ENCODE data around the gene ETNK2. TPM values are rescaled to one million over a fixed set of nuclear protein-coding genes. Genes with fewer than 3 reads are reported as not detected.

Gene ETNK2
- total RNA-seq, 2 experiments from 2014 or later: 0.77 to 0.93 TPM

GRCh38 chr1:204191456-204191855 is 39.6 kb upstream of the ETNK2 start:
- no peaks in the 10 kb centered on the region for H3K9me3 Mint-ChIP-seq
- DNase-seq: no peak
- CTCF ChIA-PET: interaction anchor here (0.5 to 6.0 kb wide), 4 partner anchors 15 to 172 kb away, joined by 3 to 38 read pairs (median 12); no protein-coding TSS in a partner anchor
- no peak overlapping the region for H3K4me3 Mint-ChIP-seq
- H3K27ac Mint-ChIP-seq: no peak overlapping the region
- H3K4me1 Mint-ChIP-seq (ENCODE audit: low read depth): peaks cover 22% of the 10 kb centered on the region
- intact Hi-C loops (cut with micrococcal nuclease): no loop called here
- peaks cover 38% of the 10 kb centered on the region for H3K27me3 Mint-ChIP-seq (ENCODE audit: low read depth)
- no peaks in the 10 kb centered on the region for H3K36me3 Mint-ChIP-seq (ENCODE audit: low read depth)

DNA sequence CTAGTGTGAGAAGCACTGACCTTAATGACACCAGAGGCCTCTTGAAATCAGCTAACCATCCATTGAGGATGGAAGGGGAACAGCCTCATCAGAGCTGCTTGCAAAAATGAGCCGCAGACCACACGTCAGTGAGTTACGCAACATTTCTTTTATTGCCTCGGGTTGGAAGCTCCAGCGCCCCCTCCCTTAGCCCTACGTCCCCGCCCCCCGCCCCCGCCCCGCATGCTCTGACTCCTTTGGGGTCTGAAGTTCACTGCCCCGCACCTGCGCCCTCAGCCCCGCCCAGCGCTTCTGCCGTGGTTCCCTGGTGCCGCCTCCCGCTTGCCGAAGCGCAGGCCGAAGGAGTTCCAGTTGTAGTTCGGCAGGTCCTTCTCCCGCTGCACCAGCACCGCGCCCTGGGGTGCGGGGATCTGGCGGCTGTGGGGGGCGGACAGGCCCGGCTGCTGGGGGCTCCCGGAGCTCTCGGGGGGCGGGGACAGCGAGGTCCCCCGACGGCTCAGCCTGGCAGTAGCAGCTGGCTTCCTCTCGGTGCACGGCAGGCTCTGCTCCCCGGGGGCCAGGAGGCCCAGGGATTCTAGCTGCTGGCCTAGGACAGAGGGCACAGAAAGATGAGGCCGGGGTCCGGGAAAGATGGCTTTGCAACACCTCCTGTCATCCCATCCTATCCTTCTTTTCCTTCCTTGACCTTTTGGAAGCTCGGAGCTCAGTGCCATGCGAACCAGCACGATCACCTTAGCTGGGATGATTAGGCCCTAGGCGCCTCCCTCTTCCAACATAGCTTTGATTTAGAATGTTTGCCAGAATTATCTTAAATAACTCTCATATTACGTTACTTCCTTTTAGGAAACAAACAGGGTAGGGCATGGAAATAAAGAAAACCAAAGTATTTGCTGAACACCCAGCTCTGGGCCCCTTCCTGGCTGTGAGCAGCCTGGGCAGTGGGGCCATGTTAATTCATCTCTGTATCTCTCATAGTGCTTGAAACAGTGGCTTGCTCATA is 38.7 kb upstream of the ETNK2 start:
- Mint-ChIP-seq H3K4me3 (peak overlapping the region; percentile 0), H3K27me3 (ENCODE audit: low read depth) (peaks cover 38% of the 10 kb centered on the region), H3K36me3 (ENCODE audit: low read depth) (no peaks in the 10 kb centered on the region), H3K27ac (no peak overlapping the region), H3K9me3 (no peaks in the 10 kb centered on the region), H3K4me1 (ENCODE audit: low read depth) (peaks cover 22% of the 10 kb centered on the region)
- CTCF ChIA-PET: interaction anchor here (0.5 to 6.0 kb wide), 4 partner anchors 16 to 173 kb away, joined by 3 to 38 read pairs (median 12); no protein-coding TSS in a partner anchor
- intact Hi-C loops (cut with micrococcal nuclease): no loop called here
- peak; percentile 52 for DNase-seq

GRCh38 chr1:204188959-204189639 is 37.3 kb upstream of the ETNK2 start:
- CTCF ChIA-PET: interaction anchor here (0.6 to 6.0 kb wide), 5 partner anchors 18 to 314 kb away, joined by 3 to 38 read pairs (median 4); no protein-coding TSS in a partner anchor
- no peak overlapping the region for H3K4me3 Mint-ChIP-seq
- H3K9me3 Mint-ChIP-seq: no peaks in the 10 kb centered on the region
- no peak overlapping the region for H3K27ac Mint-ChIP-seq
- no peaks in the 10 kb centered on the region for H3K36me3 Mint-ChIP-seq (ENCODE audit: low read depth)
- H3K4me1 Mint-ChIP-seq (ENCODE audit: low read depth): peaks cover 18% of the 10 kb centered on the region
- H3K27me3 Mint-ChIP-seq (ENCODE audit: low read depth): peaks cover 38% of the 10 kb centered on the region
- intact Hi-C loops (cut with micrococcal nuclease): no loop called here
- peak; percentile 55 for DNase-seq

DNA sequence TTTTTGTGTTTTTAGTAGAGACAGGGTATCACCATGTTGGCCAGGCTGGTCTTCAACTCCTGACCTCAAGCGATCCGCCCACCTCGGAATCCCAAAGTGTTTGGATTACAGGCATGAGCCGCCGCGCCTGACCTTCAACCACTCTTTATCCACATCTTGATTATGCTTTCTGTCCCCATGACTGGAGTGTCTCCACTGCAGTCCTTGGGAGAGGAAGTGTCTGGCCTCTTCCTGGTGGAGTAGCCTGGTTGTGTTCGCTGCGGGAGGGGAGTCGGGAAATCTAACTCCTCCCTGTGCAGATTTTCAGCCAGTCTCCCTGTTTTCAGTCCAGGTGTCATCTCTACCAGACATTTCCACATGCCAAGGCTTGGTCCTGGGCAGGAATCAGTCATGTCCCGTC is 34.8 kb upstream of the ETNK2 start:
- CTCF ChIA-PET: interaction anchor here (0.6 kb wide), 1 partner anchor 17 kb away, joined by 3 read pairs; no protein-coding TSS in a partner anchor
- no peak overlapping the region for H3K27ac Mint-ChIP-seq
- no peaks in the 10 kb centered on the region for H3K36me3 Mint-ChIP-seq (ENCODE audit: low read depth)
- H3K4me1 Mint-ChIP-seq (ENCODE audit: low read depth): peaks cover 18% of the 10 kb centered on the region
- H3K27me3 Mint-ChIP-seq (ENCODE audit: low read depth): peaks cover 31% of the 10 kb centered on the region
- no peak for DNase-seq
- intact Hi-C loops (cut with micrococcal nuclease): no loop called here
- no peak overlapping the region for H3K4me3 Mint-ChIP-seq
- no peaks in the 10 kb centered on the region for H3K9me3 Mint-ChIP-seq

DNA sequence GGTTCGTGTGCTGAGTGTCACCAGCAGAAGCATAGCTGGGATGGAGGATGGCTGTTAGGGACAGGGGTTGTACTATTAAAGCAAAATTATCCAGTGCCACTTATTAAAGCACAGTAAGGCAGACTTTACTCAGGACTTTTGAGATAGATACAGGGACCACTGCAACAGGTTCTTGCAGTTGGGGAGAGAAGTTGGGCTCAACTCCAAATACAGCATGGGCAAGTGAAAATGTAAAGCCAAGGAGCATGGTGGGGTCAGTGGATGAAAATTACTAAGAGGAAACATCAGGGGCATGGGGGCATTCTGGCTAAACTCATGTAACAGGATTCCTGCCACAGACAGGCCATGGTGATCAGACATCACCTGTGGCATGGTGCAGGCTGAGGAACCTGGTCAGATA is 29.3 kb upstream of the ETNK2 start:
- no peak for DNase-seq
- H3K27me3 Mint-ChIP-seq (ENCODE audit: low read depth): peaks cover 5% of the 10 kb centered on the region
- H3K36me3 Mint-ChIP-seq (ENCODE audit: low read depth): no peaks in the 10 kb centered on the region
- intact Hi-C loops (cut with micrococcal nuclease): no loop called here
- CTCF ChIA-PET: no interaction called here
- no peaks in the 10 kb centered on the region for H3K9me3 Mint-ChIP-seq
- H3K4me3 Mint-ChIP-seq: no peak overlapping the region
- H3K27ac Mint-ChIP-seq: no peak overlapping the region
- no peaks in the 10 kb centered on the region for H3K4me1 Mint-ChIP-seq (ENCODE audit: low read depth)

DNA sequence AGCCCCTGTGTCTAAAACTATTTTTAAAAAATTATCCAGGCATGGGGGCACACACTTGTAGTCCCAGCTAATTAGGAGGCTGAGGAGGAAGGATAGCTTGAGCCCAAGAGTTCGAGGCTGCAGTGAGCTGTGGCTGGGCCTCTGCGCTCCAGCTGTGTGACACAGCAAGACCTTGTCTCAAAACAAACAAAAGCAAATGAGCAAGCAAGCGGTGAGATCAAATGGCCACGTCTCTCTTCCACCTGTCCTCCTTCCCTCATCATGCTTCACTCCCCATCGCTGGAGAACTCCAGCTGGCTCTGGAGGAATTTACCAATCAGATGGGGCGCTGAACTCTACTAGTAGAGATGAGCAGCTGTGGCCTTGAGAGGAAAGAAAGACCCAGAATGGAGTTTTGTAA is 28.3 kb upstream of the ETNK2 start:
- no peak overlapping the region for H3K27ac Mint-ChIP-seq
- H3K4me3 Mint-ChIP-seq: no peak overlapping the region
- H3K4me1 Mint-ChIP-seq (ENCODE audit: low read depth): no peaks in the 10 kb centered on the region
- H3K36me3 Mint-ChIP-seq (ENCODE audit: low read depth): no peaks in the 10 kb centered on the region
- H3K27me3 Mint-ChIP-seq (ENCODE audit: low read depth): peaks cover 5% of the 10 kb centered on the region
- intact Hi-C loops (cut with micrococcal nuclease): no loop called here
- no peaks in the 10 kb centered on the region for H3K9me3 Mint-ChIP-seq
- DNase-seq: no peak
- CTCF ChIA-PET: interaction anchor here (0.7 kb wide), 1 partner anchor 18 kb away, joined by 3 read pairs; no protein-coding TSS in a partner anchor

DNA sequence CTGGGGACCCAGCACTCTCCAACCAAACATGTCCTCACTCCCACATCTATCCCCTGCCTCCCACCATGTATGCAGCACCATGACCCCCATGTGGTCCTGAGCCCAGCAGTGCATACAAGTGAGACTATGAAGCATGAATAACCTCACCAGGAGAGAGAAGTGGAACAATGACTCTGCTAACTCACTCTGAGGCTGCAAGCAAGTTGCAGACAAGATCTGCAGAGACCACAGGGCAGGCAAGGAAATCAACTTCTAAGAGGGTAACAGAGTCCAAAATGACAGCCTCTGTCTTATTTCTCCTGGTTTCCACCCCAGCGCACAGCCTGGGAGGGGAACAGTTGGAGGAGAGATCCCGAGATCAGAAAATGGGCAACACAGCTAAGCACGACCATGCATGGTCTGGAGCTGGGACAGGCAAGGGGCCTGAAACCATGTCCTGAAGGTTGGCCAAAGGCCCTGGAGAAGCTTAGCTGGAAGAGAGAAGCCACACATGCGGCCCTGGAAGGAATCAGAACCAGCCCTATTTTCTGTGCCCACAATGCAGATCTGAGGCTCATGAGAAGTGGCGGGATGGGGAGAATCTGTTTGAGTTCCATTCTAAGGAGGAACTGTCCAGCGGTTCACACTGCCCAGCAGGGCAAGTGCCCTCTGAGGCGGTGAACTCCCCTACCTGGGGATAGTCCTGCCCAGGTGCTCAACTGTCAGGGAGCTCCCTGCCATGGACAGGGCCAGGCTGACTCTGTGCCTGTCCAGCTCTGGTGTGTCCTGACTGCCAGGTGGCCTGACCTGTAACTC is 26.8 kb upstream of the ETNK2 start:
- Mint-ChIP-seq H3K9me3 (peaks cover under 1% of the 10 kb centered on the region), H3K27me3 (ENCODE audit: low read depth) (peaks cover 6% of the 10 kb centered on the region), H3K27ac (no peak overlapping the region), H3K4me3 (no peak overlapping the region), H3K4me1 (ENCODE audit: low read depth) (no peaks in the 10 kb centered on the region), H3K36me3 (ENCODE audit: low read depth) (no peaks in the 10 kb centered on the region)
- CTCF ChIA-PET: interaction anchor here (1.0 to 3.5 kb wide), 2 partner anchors 16 to 28 kb away, joined by 7 to 14 read pairs; no protein-coding TSS in a partner anchor
- intact Hi-C loops (cut with micrococcal nuclease): no loop called here
- no peak for DNase-seq

DNA sequence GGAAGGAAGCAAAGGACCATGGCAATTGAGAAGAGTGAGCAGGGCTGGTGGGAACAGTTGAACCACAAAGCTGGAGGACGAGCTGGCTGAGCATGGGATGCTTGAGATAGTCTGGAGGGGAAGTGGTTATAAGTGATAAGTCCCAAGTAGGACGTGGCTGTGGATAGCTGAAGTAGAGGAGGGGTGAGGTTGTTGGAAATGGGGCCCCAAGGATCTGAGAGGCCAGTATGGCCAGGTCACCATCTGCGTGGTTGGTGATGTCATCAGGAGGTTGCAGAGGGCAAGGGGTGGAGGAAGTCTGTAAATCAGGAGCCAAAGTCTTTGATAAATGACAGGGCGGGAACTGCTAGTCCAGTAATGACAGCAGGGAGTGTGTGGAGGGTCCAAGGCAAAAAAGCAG is 25.3 kb upstream of the ETNK2 start:
- Mint-ChIP-seq H3K27me3 (ENCODE audit: low read depth) (peaks cover 9% of the 10 kb centered on the region), H3K4me1 (ENCODE audit: low read depth) (no peaks in the 10 kb centered on the region), H3K4me3 (no peak overlapping the region), H3K27ac (no peak overlapping the region), H3K36me3 (ENCODE audit: low read depth) (no peaks in the 10 kb centered on the region), H3K9me3 (peaks cover 8% of the 10 kb centered on the region)
- CTCF ChIA-PET: interaction anchor here (3.5 kb wide), 1 partner anchor 14 kb away, joined by 14 read pairs; no protein-coding TSS in a partner anchor
- intact Hi-C loops (cut with micrococcal nuclease): no loop called here
- DNase-seq: no peak

DNA sequence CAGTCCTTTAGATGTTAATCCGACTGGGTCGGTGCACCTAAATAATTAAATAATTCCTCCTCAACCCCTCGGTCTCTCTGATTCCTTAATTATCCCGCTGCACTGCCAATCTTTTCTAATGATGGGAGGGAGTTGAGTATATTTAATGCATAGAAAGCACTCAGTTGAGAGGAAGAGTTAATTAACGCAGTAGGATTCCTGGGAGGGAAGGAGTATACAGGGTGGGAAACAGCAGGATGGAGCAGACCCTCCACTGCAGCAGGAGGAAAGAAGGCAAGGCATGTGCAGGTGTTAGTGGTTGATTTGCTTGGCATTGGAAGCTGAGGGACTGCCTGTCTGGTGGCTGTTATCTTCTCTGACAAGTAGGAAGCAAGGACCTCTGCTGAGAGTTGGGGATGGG is 24.2 kb upstream of the ETNK2 start:
- no peak for DNase-seq
- CTCF ChIA-PET: interaction anchor here (1.9 to 3.5 kb wide), 2 partner anchors 13 to 31 kb away, joined by 7 to 14 read pairs; no protein-coding TSS in a partner anchor
- Mint-ChIP-seq H3K27ac (no peak overlapping the region), H3K4me1 (ENCODE audit: low read depth) (no peaks in the 10 kb centered on the region), H3K4me3 (no peak overlapping the region), H3K27me3 (ENCODE audit: low read depth) (peaks cover 9% of the 10 kb centered on the region), H3K36me3 (ENCODE audit: low read depth) (no peaks in the 10 kb centered on the region), H3K9me3 (peaks cover 13% of the 10 kb centered on the region)
- intact Hi-C loops (cut with micrococcal nuclease): no loop called here

GRCh38 chr1:204174958-204175357 is 23.1 kb upstream of the ETNK2 start:
- H3K27me3 Mint-ChIP-seq (ENCODE audit: low read depth): peaks cover 9% of the 10 kb centered on the region
- CTCF ChIA-PET: interaction anchor here (0.7 to 3.5 kb wide), 4 partner anchors 12 to 94 kb away, joined by 3 to 14 read pairs (median 6); no protein-coding TSS in a partner anchor
- intact Hi-C loops (cut with micrococcal nuclease): no loop called here
- peaks cover 3% of the 10 kb centered on the region for H3K36me3 Mint-ChIP-seq (ENCODE audit: low read depth)
- H3K27ac Mint-ChIP-seq: no peak overlapping the region
- H3K4me3 Mint-ChIP-seq: no peak overlapping the region
- no peak for DNase-seq
- no peaks in the 10 kb centered on the region for H3K4me1 Mint-ChIP-seq (ENCODE audit: low read depth)
- peaks cover 24% of the 10 kb centered on the region for H3K9me3 Mint-ChIP-seq

- Mint-ChIP-seq H3K9me3 (peaks cover 38% of the 10 kb centered on the region), H3K27ac (no peak overlapping the region), H3K27me3 (ENCODE audit: low read depth) (peaks cover 4% of the 10 kb centered on the region), H3K4me3 (no peak overlapping the region), H3K36me3 (ENCODE audit: low read depth) (peaks cover 3% of the 10 kb centered on the region), H3K4me1 (ENCODE audit: low read depth) (no peaks in the 10 kb centered on the region)
- CTCF ChIA-PET: interaction anchor here (1.0 to 1.4 kb wide), 2 partner anchors 10 to 35 kb away, joined by 5 to 7 read pairs; no protein-coding TSS in a partner anchor
- intact Hi-C loops (cut with micrococcal nuclease): no loop called here
- no peak for DNase-seq
These were observed 20.7 kb upstream of the ETNK2 start for GRCh38 chr1:204172404-204173029.
